Measurements from ENCODE around the gene STAB2. TPM values are rescaled to one million over a fixed set of nuclear protein-coding genes. Genes with fewer than 3 reads are reported as not detected.

The STAB2 gene, protein sequence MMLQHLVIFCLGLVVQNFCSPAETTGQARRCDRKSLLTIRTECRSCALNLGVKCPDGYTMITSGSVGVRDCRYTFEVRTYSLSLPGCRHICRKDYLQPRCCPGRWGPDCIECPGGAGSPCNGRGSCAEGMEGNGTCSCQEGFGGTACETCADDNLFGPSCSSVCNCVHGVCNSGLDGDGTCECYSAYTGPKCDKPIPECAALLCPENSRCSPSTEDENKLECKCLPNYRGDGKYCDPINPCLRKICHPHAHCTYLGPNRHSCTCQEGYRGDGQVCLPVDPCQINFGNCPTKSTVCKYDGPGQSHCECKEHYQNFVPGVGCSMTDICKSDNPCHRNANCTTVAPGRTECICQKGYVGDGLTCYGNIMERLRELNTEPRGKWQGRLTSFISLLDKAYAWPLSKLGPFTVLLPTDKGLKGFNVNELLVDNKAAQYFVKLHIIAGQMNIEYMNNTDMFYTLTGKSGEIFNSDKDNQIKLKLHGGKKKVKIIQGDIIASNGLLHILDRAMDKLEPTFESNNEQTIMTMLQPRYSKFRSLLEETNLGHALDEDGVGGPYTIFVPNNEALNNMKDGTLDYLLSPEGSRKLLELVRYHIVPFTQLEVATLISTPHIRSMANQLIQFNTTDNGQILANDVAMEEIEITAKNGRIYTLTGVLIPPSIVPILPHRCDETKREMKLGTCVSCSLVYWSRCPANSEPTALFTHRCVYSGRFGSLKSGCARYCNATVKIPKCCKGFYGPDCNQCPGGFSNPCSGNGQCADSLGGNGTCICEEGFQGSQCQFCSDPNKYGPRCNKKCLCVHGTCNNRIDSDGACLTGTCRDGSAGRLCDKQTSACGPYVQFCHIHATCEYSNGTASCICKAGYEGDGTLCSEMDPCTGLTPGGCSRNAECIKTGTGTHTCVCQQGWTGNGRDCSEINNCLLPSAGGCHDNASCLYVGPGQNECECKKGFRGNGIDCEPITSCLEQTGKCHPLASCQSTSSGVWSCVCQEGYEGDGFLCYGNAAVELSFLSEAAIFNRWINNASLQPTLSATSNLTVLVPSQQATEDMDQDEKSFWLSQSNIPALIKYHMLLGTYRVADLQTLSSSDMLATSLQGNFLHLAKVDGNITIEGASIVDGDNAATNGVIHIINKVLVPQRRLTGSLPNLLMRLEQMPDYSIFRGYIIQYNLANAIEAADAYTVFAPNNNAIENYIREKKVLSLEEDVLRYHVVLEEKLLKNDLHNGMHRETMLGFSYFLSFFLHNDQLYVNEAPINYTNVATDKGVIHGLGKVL (N-terminal part only)
- not detected in 2 replicates for total RNA-seq

DNA sequence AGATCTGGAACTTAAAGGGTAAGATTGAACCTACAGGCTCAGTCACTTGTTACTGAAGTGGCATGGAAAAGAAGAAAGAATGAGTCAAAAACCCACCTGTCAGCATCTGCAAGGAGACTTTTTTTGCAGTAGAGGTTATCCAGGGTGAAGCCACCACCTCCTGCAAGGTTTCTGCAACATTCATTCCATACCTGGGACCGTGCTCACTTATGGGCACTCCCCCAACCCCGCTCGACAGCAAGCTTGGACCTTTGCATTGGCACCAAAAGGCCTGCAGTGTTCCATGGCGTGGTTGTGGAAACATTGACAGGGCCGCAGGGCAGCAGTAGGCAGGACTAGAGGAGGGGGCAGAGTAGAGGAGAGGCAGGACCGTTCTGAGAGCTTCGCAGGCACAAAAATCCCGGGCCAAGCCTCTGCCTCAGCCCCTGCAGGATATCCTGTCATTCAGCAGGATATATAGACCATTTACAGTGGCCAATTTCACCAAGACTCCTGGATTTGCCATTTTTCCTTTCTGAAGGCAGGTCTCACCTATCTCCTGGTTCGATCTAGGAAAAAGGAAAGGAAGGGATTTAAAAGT is at the start of gene STAB2:
Gene STAB2 (plus strand): TSS at position 483 of the 580 bp plus-strand sequence. CDS start 204 bp downstream, outside the sequence.
- FAIRE-seq, result no peak

DNA sequence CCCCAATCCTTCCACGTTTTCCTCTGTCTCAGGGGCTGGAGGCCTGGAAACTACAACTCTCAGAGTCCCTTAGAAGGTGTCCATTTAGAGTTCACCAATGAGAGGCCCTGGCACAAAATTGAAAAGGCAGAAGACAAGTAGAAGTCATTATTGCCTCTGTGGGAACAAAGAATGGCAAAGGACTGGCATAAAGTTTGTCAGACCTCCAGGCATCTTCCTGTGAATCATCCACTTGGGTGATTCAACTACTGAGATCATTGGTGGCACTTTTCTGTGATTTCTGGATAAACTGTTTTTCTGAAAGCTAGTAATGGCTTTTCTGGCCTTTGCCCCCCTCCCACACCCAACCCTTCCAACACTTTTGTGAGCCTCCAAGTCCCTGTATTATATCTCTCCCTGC is 48.7 kb upstream of the STAB2 start:
- Histone ChIP-seq H3K36me3 (ENCODE audit: control insufficient read depth, insufficient read depth, low read length) (no peaks in the 10 kb centered on the region), H3K4me3 (ENCODE audit: low read depth, low read length) (no peak overlapping the region), H3K27me3 (ENCODE audit: control insufficient read depth, insufficient read depth, low read length) (no peaks in the 10 kb centered on the region)
- peak; percentile 36 for FAIRE-seq
- TF ChIP-seq, protein P1, sequence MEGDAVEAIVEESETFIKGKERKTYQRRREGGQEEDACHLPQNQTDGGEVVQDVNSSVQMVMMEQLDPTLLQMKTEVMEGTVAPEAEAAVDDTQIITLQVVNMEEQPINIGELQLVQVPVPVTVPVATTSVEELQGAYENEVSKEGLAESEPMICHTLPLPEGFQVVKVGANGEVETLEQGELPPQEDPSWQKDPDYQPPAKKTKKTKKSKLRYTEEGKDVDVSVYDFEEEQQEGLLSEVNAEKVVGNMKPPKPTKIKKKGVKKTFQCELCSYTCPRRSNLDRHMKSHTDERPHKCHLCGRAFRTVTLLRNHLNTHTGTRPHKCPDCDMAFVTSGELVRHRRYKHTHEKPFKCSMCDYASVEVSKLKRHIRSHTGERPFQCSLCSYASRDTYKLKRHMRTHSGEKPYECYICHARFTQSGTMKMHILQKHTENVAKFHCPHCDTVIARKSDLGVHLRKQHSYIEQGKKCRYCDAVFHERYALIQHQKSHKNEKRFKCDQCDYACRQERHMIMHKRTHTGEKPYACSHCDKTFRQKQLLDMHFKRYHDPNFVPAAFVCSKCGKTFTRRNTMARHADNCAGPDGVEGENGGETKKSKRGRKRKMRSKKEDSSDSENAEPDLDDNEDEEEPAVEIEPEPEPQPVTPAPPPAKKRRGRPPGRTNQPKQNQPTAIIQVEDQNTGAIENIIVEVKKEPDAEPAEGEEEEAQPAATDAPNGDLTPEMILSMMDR (IDR thresholded peaks at IDR 0.05; ENCODE audit: insufficient read depth, low read length, severe bottlenecking), result no peak
- DNase-seq (ENCODE audit: low read depth), result peak; percentile 69

More for the DNA sequence above, at the start of gene STAB2:
- TF ChIP-seq, protein P1 (IDR thresholded peaks at IDR 0.05; ENCODE audit: insufficient read depth, low read length, severe bottlenecking), result no peak
- DNase-seq (ENCODE audit: low read depth), result no peak
- H3K27me3 ChIP-seq (ENCODE audit: control insufficient read depth, insufficient read depth, low read length), result peaks cover 2% of the 10 kb centered on the region
- H3K36me3 ChIP-seq (ENCODE audit: control insufficient read depth, insufficient read depth, low read length), result no peaks in the 10 kb centered on the region
- no peak within 1 kb of the TSS for H3K4me3 ChIP-seq (ENCODE audit: low read depth, low read length)

DNA sequence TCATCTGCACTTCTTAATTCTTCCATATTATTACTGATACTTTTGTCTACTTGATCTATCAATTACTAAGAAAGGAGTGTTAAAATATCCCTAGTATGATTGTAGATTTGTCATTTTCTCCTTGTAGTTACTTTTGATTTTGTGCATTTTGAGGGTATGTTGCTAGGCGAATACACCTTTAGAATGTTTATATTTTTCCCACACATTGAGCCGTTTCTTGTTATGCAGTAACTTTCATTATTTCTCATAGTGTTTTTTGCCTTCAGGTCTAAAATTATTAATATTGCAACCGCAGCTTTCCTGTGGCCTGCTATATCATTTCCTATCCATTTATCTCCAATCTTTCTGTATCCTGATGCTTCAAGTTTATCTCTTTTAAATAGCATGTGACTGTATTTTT is 46.8 kb upstream of the STAB2 start:
- FAIRE-seq (no peak), DNase-seq (ENCODE audit: low read depth) (no peak)
- Histone ChIP-seq H3K4me3 (ENCODE audit: low read depth, low read length) (no peak overlapping the region), H3K36me3 (ENCODE audit: control insufficient read depth, insufficient read depth, low read length) (no peaks in the 10 kb centered on the region), H3K27me3 (ENCODE audit: control insufficient read depth, insufficient read depth, low read length) (no peaks in the 10 kb centered on the region)
- TF ChIP-seq, protein P1 (IDR thresholded peaks at IDR 0.05; ENCODE audit: insufficient read depth, low read length, severe bottlenecking), result no peak

DNA sequence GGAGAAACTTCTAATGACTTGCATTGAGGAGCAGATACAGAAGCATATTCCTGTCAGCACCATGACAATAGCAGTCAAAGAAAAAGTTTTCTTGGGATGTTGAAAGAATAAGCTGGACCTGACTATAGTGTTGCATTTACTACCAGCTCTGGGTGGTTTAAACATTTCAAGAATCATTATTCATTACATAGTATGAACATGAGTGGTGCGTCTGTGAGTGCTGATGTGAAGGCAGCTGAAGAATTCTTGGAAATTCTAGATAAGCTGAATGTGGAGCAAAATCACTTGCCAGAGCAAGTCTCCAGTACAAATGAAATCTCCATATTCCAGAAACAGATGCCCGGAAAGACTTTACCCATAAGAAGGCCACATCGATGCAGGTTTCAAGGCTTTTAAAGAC is 45.0 kb upstream of the STAB2 start:
- Histone ChIP-seq H3K36me3 (ENCODE audit: control insufficient read depth, insufficient read depth, low read length) (no peaks in the 10 kb centered on the region), H3K4me3 (ENCODE audit: low read depth, low read length) (no peak overlapping the region), H3K27me3 (ENCODE audit: control insufficient read depth, insufficient read depth, low read length) (no peaks in the 10 kb centered on the region)
- TF ChIP-seq, protein P1 (IDR thresholded peaks at IDR 0.05; ENCODE audit: insufficient read depth, low read length, severe bottlenecking), result no peak
- DNase-seq (ENCODE audit: low read depth), result no peak
- no peak for FAIRE-seq

DNA sequence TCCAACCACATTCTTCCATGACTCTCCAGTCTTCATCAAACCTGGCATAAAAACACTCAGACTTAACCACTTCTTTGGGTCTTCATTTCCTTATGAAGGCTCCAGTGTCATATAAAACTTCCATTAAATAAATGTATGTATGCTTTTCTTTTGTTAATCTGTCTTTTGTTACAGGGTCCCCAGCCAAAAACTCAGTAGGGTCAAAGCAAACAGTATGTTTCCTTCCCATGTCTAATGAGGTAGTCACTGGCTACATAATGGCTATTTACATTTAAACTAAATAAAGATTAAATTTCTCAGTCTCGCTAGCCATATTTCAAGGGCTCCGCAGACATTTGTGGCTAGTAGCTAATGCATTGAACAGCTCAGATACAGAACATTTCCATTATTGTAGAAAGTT is 40.1 kb upstream of the STAB2 start:
- Histone ChIP-seq H3K4me3 (ENCODE audit: low read depth, low read length) (no peak overlapping the region), H3K36me3 (ENCODE audit: control insufficient read depth, insufficient read depth, low read length) (no peaks in the 10 kb centered on the region), H3K27me3 (ENCODE audit: control insufficient read depth, insufficient read depth, low read length) (no peaks in the 10 kb centered on the region)
- DNase-seq (ENCODE audit: low read depth) (no peak), FAIRE-seq (no peak)
- TF ChIP-seq, protein P1 (IDR thresholded peaks at IDR 0.05; ENCODE audit: insufficient read depth, low read length, severe bottlenecking), result no peak

All from bronchial epithelial cell (primary cell).